Cerebellar cortex (tissue), 1 donor: ENCODE results near the gene CDH13.

ENCODE experiments used
- DNase-seq: peaks from one replicate; pipeline ENCODE4 v3.0.0-alpha.2; 2015; ENCODE audit warnings: low spot score

The CDH13 gene

DNA sequence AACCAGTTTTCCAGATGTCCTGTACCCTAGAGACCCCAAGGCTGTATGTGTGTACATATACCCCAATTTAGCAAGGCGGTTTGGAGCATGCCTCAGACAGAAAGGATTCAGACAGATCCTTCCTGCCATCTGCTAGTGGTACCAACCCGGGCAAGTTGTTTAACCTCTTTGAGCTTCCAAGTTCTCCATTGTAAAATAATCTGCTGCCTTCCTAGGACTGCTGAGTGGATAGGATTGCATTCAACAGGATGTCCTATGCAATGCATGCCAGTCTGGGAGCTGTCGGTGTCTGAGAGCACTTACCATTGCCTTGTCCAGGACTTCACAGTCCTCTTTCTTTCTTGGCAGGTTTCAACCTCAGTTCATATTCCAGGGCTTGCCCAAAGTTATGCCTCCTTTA lies 1.9 kb downstream of the CDH13 start:
- DNase-seq: no peak

DNA sequence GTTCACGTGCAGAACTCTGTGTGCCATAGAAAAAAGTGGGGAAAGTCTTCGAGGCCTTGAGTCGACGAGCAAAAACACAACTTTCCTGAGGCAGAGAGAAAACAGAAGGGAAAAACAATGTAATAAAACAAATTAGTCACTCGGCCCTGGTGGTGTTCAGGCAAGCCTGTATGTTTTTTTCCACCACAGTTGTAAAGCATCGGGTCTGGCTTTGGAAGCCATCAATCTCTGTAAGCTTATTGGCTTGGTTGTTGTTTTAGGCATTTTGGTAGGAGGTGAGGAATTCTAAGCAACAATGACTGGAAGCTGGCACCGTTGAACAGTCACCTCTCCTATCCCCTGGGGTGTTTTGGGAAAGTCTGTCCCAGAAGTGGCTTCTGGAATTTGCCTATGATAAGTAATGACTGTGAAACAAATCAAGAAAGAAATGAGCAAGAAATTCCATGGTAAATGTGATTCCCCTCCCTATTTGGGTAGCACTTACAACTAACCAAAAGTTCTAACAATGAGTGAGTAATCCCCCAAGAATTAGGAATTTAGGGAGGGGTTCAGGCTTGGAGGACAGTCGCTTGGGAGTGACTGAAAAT lies 2.8 kb downstream of the CDH13 start:
- peak; percentile 4 for DNase-seq

DNA sequence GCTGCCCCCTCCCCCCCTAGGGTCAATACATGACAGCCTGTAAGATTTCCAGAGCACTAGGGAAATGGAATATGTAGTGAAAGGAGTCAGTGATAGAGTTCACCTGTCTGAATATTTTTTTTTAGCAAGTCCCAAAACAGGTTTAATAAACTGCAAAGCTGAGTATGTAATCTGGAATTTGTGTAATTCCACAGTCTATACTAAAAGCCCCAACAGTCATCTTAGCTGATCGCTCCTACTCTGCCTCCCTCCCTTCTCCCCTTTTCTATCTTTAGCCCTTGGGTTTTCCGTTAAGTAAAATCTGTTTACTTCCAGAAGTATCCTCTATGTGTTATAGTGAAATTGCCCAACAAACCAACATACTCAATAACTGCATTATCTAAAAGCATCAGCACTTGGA lies 3.5 kb downstream of the CDH13 start:
- no peak for DNase-seq

DNA sequence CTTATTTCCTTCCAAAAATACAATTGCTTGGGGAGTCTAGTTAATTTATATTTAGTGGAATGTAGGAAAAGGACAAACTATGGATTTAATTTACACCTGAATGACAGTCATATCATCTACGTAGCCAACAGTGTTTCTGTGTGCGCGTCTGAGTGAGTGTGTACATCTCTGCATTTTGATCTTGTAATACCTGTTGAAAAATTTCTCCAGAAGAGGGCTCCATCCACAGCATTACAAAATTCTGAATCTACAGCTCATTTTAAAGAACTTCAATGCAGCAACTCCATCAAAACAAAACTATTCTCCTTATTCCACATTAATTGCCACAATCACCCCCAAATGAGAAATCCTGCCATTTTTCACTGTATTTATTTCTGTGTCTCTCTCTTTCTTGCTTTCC lies 3.9 kb downstream of the CDH13 start:
- DNase-seq: peak; percentile 12

DNA sequence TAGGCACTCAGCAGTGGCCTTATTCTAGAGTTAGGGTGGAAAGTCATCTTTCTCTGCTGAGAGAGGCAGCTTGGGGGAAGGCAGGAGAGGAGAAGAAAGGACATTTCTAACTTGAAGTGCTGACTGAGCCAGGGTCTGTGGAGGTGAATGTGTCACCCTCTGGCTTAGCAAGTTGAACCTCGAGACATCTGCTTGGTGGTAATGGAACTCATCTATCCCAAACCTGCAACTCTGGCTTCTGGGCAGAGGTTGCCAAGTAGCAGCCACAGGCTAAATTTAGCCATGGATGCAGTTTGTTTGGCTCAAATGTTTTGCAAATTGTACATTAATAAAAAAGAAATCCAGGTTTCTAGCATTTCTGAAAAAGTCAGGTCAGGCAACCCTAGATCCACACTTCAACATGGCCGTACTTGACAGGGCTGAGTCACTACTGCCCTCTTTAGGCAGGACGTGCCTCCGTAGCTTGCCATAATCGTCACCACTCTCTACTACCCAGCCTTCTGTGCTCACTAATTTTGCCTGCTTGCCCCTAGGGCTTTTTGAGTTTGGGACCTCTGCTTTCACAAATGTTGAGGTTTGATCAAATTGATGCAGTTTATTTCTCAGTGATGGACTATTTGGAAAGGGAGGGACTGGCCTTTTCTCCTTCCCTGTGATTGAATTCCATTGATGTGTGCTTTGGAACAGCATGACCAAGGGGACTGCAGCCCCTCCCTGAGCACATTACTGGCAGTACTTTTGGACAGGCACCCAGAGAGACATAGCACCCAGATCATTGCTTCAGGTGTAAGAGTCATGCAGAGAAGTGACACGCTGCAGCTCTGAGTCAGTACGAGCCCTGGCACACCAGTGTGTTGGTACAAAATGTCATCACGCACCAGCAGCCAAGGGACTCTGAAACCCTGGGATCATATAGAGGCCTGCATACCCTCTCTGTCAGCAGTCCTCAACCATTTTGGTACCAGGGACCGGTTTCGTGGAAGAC lies 5.2 kb downstream of the CDH13 start:
- peak; percentile 14 for DNase-seq

DNA sequence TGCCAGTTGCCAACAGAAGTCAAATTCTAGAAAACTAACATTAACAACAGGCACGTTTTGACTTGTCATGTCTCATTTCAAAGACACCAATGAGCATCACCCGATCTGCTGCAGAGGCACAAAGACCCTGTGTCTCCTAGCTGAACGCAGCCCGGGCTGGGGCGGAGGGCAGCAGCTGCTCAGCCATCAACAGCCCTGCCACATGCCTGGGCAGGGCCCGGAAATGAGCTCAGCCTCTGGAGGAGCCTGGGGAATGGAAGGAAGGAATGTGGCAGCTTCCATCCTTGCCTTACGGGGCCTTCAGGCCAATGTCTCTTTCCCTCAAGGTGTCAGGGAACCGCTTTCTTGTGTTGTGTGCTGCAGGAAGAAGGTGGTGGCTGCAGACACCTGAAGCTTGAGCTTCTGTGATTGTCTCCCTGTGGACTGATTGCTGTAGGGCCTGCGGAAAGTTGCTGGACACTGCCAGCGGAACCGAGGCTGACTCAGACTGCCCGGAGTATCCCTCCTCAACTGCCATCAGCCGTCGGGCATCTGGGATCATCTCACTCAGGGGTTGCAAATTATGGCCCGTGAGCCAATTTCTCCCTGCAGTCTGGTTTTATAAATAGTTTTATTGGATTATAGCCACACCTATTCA lies 7.3 kb downstream of the CDH13 start:
- no peak for DNase-seq

DNA sequence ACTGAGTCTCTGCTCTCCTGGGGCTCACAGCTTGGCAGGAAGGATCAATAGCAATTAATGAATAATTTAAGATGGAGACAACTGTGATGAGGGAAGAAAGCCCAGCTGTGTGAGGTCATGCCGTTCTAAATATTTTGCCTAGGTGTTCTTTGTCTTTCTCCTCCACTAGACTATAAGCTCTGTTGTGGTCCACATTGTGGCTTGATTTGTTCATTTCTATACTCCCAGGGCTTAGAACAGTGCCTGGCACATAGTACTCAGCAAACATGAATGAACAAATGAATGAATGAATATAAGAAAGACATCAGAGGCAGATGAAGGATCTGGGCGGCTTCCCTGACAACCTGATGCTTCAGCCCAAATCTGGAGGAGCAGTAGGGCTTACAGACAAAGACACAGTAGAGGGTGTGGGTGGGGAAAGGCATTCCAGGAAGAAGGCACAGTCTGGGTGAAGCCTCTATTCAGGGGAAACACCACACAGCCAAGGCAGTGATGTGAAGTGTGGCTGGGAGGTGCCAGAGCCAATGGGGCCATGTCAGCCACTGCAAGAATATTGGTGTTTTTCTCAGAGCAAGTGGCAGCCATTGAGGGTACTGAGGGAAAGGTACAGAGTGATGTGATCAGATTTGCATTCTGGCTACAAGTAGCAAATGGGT lies 8.3 kb downstream of the CDH13 start:
- no peak for DNase-seq

DNA sequence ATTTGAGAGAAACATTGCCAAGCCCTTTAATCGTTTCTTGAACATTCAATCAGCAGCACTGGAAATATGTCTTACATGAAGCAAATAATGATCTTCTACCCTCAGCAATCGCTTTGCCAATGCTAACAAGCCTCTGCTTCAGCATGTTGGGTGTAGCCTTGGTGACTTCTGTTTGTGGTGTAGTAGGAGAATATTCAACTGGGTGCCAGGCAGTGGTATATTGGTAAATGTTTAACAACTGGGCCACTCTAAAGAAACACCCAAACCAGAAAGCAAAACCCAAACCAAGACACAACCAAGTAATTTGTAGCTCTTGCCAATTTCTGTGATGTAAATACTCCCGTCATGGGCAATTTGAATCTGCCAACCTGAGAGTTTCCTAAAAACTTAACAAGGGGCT lies 9.7 kb downstream of the CDH13 start:
- no peak for DNase-seq

DNA sequence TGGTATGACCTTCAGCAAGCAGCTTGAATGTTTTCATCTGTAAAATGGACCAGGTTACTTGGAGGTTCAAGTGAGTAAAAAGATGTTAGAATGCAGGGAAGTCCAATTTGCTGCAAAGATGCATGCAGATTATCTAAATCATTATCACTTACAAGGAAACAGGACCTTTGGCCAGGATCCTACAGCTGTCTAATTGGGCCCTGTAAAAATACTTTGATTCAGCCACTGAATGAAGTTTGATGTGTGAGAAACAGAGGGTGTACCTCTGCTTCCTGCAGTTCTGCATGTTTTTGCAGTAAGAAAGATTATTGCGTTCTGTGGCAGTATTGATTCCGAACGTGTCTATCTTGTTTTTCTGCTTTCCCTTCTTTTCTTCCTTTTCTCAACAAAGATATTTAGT lies 10.2 kb downstream of the CDH13 start:
- no peak for DNase-seq

DNA sequence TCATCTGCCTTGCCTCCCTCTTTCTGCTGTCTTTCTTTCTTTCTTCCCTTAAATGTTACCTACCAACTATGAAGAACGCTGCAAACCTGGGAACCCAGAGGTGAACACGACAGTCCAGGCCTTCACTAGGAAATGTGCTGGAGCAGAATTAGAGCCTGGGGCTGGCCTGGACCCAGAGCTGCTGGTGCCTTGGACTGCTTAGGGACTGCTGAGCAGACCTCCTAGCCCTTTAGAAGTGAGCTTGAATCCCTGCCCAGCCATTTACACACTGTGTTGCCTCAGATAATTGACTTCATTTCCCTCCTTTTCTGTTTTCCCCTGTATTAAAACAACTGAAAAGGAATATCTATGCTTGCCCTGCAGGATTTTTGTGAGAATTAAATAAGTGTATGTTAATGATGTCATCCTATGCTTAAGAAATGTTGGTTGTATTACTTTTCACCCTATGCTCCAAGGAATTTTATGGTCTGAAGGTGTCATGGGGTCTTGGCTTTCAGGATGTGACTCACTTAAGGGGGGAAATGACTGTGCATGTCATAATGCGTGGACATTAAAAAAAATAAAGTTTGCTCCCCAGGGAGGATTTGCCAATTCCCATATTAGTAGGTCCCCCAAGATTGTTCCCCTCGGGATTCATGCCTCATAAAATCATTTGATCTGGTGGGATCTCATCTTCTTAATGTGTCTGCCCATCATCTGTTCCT lies 11.5 kb downstream of the CDH13 start:
- no peak for DNase-seq

DNA sequence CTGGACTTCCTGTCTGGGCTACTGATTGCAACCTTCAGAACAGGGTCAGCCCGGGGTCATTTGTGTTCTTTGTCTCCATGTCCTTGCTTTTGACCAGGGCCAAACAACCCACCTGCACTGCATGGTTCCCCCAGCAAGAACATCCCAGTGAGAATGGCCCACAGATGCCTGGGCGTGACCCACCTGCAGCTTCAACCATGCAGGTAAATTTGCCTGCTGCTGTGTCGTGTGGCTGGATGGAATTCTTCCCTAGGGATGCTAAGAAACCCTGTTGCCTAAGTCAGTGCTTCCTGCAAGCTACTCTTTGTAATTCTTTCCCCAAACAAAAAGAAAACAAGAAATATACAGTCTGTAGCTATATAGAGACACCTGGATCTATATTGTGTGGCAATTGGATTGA lies 12.5 kb downstream of the CDH13 start:
- no peak for DNase-seq

DNA sequence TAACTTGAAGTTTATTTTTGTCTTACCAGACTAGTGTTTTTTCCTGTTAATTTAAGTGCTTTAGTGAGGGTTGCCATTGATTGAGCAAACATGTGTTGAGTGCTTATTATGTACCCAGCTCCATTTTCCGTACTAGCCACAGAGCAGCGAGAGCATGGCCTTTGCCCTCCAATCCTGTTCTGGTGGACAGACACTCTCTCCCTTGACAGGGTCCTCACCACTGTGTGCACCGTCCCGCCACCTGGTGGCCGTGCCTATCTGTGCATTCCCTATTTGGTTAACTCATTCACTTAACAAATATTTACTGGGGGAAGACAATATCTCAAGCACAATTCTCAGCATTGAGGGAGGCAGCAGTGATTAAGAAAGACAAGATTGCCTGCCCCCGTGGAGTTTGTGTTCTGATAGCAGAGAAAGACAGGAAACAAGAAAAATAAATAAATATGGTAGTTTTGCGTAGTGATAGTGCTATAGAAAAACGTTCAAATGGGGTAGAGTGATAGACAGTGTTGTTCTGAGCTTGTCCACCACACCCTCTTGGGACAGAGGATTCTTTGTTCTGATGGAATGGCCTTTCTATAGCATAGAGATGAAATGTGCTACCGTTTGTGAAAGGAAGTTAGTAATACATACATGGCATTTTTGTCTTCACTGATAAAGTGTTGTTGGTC lies 13.0 kb downstream of the CDH13 start:
- peak; percentile 30 for DNase-seq

DNA sequence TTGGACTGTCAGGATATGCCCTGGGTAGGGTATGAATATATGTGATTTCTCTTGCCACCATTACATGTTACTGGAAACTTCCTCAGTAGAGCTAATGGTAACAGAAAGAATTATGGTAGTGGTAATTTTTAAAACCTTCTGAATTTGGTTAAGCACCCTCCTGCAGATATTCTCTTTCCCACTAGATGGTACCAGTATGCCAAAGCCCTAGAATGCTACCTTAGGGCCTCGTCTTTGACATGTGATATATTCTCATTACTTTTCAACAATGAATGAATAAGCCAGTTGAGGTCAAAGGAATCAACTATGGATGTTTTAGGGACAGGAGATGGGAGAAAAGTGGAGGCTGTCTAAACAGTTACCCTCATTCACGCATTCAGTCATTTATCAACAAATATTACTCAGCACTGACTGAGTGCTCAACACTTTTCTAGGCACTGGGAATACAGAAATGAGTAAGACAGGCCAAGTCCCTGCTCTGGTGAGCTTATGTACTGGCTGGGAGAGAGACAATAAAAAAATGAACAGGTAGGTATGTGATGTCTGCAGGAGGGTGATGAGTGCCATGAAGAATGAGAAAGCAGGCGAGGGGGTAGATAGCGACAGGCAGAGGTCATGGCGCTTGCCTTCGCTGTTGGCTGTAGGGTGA lies 14.7 kb downstream of the CDH13 start:
- DNase-seq: no peak

DNA sequence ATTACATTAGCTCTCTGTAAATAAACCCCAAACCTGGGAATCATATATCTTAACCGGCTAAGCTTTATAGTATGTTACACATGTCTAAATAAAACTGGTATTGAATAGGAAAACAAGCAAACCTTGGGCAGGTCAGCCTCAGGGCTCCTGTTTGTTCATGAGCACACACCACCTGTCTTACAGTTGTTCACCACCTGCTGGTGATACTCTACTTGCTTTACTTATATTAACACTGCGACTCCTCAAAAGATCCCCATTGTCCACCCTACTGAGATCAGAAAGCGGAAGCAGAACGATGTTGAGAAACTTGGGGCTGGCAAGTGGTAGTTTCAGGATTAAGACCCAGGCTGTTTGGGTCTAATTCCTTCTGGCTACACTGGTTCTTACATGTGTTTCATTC lies 16.4 kb downstream of the CDH13 start:
- DNase-seq: no peak

DNA sequence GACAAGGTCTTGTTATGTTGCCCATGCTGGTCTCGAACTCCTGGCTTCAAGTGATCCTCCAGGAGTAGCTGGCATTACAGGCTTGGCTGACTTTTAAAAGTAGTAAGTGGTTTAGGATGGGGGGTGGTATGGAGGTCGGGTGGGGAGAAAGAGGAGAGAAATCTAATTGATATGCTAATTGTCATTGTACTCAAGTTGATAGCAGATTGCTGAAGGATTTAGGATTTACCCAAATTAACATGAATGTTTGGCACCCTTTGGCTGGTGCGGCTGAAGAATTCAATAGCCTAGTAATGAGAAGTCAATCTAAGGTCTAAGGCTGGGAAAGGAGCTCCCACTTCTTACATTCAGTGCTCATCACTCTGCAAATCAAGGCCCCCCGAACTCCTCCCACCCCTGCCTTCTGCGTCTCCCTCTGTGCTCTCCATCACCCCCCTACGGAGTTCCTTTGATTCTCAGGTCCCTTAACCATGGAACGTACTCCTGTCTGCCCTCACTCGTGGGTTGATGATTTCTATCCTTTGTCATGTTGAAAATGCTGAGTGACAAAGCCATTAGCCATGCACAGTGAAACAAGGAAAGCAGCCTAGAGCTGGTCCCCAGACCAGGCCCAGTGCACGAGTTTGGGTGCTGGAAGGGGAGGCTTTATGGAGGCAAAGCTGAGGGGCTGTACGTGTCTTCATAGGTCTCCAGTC lies 17.3 kb downstream of the CDH13 start:
- DNase-seq: no peak

DNA sequence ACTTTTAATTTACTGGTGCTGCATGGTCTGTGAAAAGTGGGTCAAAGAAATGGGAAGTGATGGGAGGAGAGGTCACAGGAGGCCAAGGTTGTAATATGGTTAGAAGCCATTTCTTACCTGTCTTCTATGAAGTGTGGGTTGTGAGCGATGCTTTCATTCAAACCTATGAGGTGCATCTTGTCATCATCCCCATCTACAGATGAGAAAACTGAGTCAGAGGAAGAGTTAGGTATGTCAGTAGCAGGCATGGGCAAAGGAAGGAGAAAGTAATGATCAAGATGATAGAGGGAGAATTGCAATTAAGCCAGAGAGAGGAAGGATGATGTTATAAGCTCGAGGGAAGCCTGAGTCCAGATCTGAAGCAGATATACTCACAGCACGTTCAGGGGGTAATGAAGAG lies 19.7 kb downstream of the CDH13 start:
- DNase-seq: no peak

DNA sequence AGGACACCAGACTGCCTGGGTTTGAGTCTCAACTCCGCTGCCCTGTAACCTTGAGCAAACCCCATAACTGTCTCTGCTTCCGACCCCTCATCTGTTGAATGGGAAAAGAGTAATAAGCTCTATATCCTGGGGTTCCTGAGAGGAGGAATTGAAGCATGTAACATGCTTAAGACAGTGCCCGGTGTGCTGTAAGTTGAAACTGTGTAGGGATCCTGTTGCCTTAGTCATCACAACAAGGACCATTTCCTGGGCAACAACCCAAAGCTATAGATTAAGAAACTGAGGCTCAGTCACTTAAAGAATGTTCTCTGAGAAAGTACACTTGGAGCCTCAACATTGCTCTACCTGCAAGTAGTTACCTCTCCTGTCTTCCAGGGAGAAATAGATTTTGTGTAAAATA lies 23.0 kb downstream of the CDH13 start:
- DNase-seq: no peak

DNA sequence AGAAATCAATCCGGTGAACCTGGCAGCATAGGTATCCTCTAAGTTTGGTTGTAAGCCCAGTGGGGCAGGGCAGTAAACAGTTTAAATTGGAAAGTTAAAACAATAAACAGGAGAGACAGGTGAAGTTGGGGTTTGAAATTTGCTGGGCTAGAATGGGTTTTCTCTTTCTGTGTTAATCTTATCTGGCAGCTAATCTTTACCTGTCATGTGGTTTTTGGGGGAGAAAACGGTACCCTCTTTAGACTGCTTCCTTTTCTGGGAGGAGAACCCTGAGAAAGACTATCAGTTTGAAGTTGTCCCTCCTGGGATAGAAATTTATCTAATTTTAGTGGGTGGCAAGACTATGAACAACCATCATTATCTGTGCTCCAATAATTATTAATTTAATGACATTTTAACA lies 24.0 kb downstream of the CDH13 start:
- DNase-seq: no peak

DNA sequence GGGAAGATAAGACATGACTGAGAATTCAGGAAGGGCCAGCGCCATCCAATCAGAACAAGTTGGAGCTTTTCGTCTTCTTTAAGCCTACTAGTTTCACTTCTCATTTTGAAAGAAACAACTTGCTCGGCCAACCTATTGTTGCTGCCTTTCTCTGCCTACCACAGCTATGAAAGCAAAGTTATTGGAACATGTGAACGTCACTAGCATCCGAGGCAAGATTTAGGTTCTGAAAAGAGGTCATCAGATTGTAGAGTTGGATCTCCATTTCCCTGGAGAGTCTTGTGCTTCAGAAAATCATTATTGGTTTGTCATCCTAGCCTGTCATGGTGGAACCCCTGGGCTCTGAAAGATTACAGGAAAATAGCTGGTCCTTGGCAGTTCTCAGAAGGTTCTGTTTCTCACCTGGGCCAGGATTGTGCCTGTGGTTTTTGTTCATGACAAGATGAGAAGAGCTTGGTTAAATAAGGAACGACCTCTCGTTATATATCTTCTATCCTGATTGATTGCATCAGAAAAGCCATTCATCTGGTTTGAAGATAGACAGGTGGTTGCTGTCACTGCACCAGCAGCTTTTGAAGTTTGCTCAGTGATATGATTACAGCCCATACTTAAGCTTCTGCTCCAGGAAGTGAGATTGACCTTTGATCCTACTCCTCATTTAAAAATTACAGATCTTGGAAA lies 25.3 kb downstream of the CDH13 start:
- DNase-seq: no peak

DNA sequence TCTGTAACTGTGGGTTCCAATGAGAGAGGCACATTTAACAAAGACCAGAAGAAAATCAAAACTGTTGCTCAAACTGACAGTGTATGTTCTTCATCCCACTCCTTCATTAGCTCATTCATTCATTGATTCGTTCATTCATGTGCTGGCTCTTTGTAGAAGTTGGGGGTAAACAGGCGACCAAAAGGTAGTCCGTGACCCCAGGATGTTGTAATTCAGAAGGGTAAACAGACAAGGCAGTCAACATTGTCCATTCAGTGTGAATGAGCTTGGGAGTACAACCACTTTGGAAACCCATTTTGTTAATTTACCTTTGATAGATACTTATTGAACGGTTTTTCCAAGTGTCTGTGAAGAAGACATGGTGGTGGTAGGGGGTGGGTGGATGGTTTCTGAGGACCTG lies 26.1 kb downstream of the CDH13 start:
- no peak for DNase-seq
